IgD-negative memory B cell (primary cell): ENCODE results near the gene TMEM43. TPM values are rescaled to one million over a fixed set of nuclear protein-coding genes. Genes with fewer than 3 reads are reported as not detected.
A peak's percentile ranks its signal among the peaks of the same experiment; 100 is the strongest.

Source experiments
- H3K27ac Mint-ChIP-seq, 3 donors: one replicate each; pipeline ENCODE4 v1.8.0; 2020 to 2022; ENCODE audit warnings: mild to moderate bottlenecking in 3 of 3, mixed read lengths in 3 of 3, moderate library complexity in 1 of 3
- H3K27me3 Mint-ChIP-seq: one replicate; pipeline ENCODE4 v1.8.0; 2021; ENCODE audit warnings: mixed read lengths
- H3K36me3 Mint-ChIP-seq: one replicate; pipeline ENCODE4 v1.8.0; 2020; ENCODE audit warnings: mild to moderate bottlenecking, mixed read lengths
- H3K4me1 Mint-ChIP-seq, 3 donors: one replicate each; pipeline ENCODE4 v1.8.0; 2020 to 2022; ENCODE audit warnings: mixed read lengths in 3 of 3, mild to moderate bottlenecking in 1 of 3
- H3K4me3 Mint-ChIP-seq, 4 donors: one replicate each; pipeline ENCODE4 v1.8.0; 2020 to 2022; ENCODE audit warnings: mild to moderate bottlenecking in 4 of 4, mixed read lengths in 4 of 4, moderate library complexity in 3 of 4
- H3K9me3 Mint-ChIP-seq, 3 donors: one replicate each; pipeline ENCODE4 v1.8.0; 2020 to 2021; ENCODE audit warnings: mixed read lengths in 3 of 3, mild to moderate bottlenecking in 1 of 3
- polyA plus RNA-seq: library from polyadenylated mRNA; unstranded; fragments of 300-500 nt; fragmentation: Illumina TruSeq; gene quantifications from one replicate; pipeline ENCODE4 v1.2.3, GENCODE V29; 2021

Gene TMEM43
- polyA plus RNA-seq, 1 donor from 2014 or later, result 40.0 TPM

- Mint-ChIP-seq H3K4me1 (peaks cover 6 to 30% (median 20%) of the 10 kb centered on the region in 3 donors), H3K27ac (peak overlapping the region in 2 of 3 donors; percentile 27 to 74), H3K9me3 (no peaks in the 10 kb centered on the region), H3K27me3 (no peaks in the 10 kb centered on the region), H3K4me3 (peak overlapping the region in 2 of 4 donors; percentile 81 to 91), H3K36me3 (peaks cover 2% of the 10 kb centered on the region)
These were observed 2.8 kb downstream of the TMEM43 start for GRCh38 chr3:14127516-14128161.

- Mint-ChIP-seq H3K4me3 (peak overlapping the region in 1 of 4 donors; percentile 91), H3K4me1 (peaks cover 6 to 23% (median 17%) of the 10 kb centered on the region in 3 donors), H3K27me3 (no peaks in the 10 kb centered on the region), H3K9me3 (no peaks in the 10 kb centered on the region), H3K36me3 (peaks cover 2% of the 10 kb centered on the region), H3K27ac (no peak overlapping the region)
These were observed 3.9 kb downstream of the TMEM43 start for GRCh38 chr3:14128724-14129123.

DNA sequence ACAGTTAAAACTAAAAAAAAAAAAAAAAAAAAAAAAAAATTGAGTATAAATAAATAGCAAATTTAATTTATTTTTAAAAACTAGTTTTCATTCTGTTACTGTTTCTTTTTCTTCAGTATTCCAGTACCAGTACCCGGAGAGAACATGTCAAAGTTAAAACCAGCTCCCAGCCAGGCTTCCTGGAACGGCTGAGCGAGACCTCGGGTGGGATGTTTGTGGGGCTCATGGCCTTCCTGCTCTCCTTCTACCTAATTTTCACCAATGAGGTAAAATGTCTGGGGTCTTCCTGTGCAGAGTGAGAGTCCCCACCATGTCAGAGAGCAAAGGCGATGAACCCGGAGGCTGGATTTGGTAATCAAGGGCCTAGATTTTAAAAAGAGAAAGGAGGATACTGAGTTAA, 4.4 kb downstream of the TMEM43 start:
- no peak overlapping the region for H3K27ac Mint-ChIP-seq
- H3K27me3 Mint-ChIP-seq, result no peaks in the 10 kb centered on the region
- H3K36me3 Mint-ChIP-seq, result peaks cover 2% of the 10 kb centered on the region
- H3K9me3 Mint-ChIP-seq, result no peaks in the 10 kb centered on the region
- no peak overlapping the region for H3K4me3 Mint-ChIP-seq
- H3K4me1 Mint-ChIP-seq, result peaks cover 6 to 19% (median 13%) of the 10 kb centered on the region in 3 donors

DNA sequence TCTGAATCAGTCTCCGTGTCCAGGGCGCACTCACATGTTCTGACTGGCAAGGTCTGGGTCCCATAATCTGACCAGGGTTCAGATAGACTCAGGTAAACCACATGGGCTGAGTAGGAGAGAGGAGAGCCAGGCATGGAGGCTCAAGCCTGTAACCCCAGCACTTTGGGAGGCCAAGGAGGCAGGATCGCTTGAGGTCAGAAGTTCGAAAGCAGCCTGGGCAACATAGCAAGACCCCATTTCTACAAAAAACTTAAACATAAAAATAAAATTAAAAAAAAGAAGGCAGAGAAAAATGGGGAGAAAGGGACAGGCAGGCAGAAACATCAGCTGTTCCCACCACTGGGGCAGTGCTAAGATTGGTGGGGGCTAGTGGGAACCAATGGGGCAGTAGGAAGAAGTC, 5.4 kb downstream of the TMEM43 start:
- Mint-ChIP-seq H3K4me3 (no peak overlapping the region), H3K36me3 (peaks cover 2% of the 10 kb centered on the region), H3K27me3 (no peaks in the 10 kb centered on the region), H3K27ac (no peak overlapping the region), H3K9me3 (no peaks in the 10 kb centered on the region), H3K4me1 (peaks cover 6 to 19% (median 13%) of the 10 kb centered on the region in 3 donors)

GRCh38 chr3:14130707-14131106, 5.9 kb downstream of the TMEM43 start:
- Mint-ChIP-seq H3K9me3 (no peaks in the 10 kb centered on the region), H3K27me3 (no peaks in the 10 kb centered on the region), H3K36me3 (peaks cover 2% of the 10 kb centered on the region), H3K4me3 (peak overlapping the region in 1 of 4 donors; percentile 43), H3K4me1 (peaks cover 4 to 19% (median 13%) of the 10 kb centered on the region in 3 donors), H3K27ac (no peak overlapping the region)

GRCh38 chr3:14131134-14131533, 6.3 kb downstream of the TMEM43 start:
- peak overlapping the region in 1 of 4 donors; percentile 43 for H3K4me3 Mint-ChIP-seq

GRCh38 chr3:14132120-14132519, 7.3 kb downstream of the TMEM43 start:
- Mint-ChIP-seq H3K4me3 (peak overlapping the region in 1 of 4 donors; percentile 43), H3K27me3 (no peaks in the 10 kb centered on the region), H3K9me3 (no peaks in the 10 kb centered on the region), H3K27ac (no peak overlapping the region), H3K36me3 (peaks cover 2% of the 10 kb centered on the region), H3K4me1 (peaks cover 0 to 7% (median 5%) of the 10 kb centered on the region in 3 donors)

More at GRCh38 chr3:14131134-14131533, 6.3 kb downstream of the TMEM43 start:
- Mint-ChIP-seq H3K4me1 (peaks cover 0 to 14% (median 10%) of the 10 kb centered on the region in 3 donors), H3K36me3 (peaks cover 2% of the 10 kb centered on the region), H3K27ac (no peak overlapping the region), H3K9me3 (no peaks in the 10 kb centered on the region), H3K27me3 (no peaks in the 10 kb centered on the region)

GRCh38 chr3:14132689-14133088, 7.8 kb downstream of the TMEM43 start:
- Mint-ChIP-seq H3K27me3 (no peaks in the 10 kb centered on the region), H3K9me3 (no peaks in the 10 kb centered on the region), H3K4me1 (peaks cover 0 to 5% (median 3%) of the 10 kb centered on the region in 3 donors), H3K4me3 (no peak overlapping the region), H3K27ac (peak overlapping the region in 1 of 3 donors; percentile 35), H3K36me3 (peaks cover 2% of the 10 kb centered on the region)

GRCh38 chr3:14133188-14133800, 8.4 kb downstream of the TMEM43 start:
- no peaks in the 10 kb centered on the region for H3K9me3 Mint-ChIP-seq
- no peaks in the 10 kb centered on the region for H3K27me3 Mint-ChIP-seq
- H3K36me3 Mint-ChIP-seq, result peaks cover 2% of the 10 kb centered on the region
- H3K4me3 Mint-ChIP-seq, result no peak overlapping the region
- peaks cover 0 to 4% (median under 1%) of the 10 kb centered on the region in 3 donors for H3K4me1 Mint-ChIP-seq
- peak overlapping the region in 1 of 3 donors; percentile 35 for H3K27ac Mint-ChIP-seq

- H3K36me3 Mint-ChIP-seq, result peaks cover 4% of the 10 kb centered on the region
- peak overlapping the region in 1 of 3 donors; percentile 35 for H3K27ac Mint-ChIP-seq
- H3K9me3 Mint-ChIP-seq, result no peaks in the 10 kb centered on the region
- no peak overlapping the region for H3K4me3 Mint-ChIP-seq
- H3K4me1 Mint-ChIP-seq, result peaks cover 0 to 3% (median 0%) of the 10 kb centered on the region in 3 donors
- H3K27me3 Mint-ChIP-seq, result no peaks in the 10 kb centered on the region
These were observed 9.0 kb downstream of the TMEM43 start for GRCh38 chr3:14133876-14134275.

- Mint-ChIP-seq H3K4me1 (peaks cover 0 to 3% (median 0%) of the 10 kb centered on the region in 3 donors), H3K4me3 (no peak overlapping the region), H3K9me3 (no peaks in the 10 kb centered on the region), H3K27ac (peak overlapping the region in 1 of 3 donors; percentile 78), H3K36me3 (peaks cover 4% of the 10 kb centered on the region), H3K27me3 (no peaks in the 10 kb centered on the region)
These were observed 9.4 kb downstream of the TMEM43 start for GRCh38 chr3:14134291-14134690.

- Mint-ChIP-seq H3K36me3 (peaks cover 4% of the 10 kb centered on the region), H3K27ac (no peak overlapping the region), H3K9me3 (no peaks in the 10 kb centered on the region), H3K27me3 (no peaks in the 10 kb centered on the region), H3K4me3 (no peak overlapping the region), H3K4me1 (peaks cover 0 to 1% (median 0%) of the 10 kb centered on the region in 3 donors)
These were observed 10.7 kb downstream of the TMEM43 start for GRCh38 chr3:14135581-14135980.

DNA sequence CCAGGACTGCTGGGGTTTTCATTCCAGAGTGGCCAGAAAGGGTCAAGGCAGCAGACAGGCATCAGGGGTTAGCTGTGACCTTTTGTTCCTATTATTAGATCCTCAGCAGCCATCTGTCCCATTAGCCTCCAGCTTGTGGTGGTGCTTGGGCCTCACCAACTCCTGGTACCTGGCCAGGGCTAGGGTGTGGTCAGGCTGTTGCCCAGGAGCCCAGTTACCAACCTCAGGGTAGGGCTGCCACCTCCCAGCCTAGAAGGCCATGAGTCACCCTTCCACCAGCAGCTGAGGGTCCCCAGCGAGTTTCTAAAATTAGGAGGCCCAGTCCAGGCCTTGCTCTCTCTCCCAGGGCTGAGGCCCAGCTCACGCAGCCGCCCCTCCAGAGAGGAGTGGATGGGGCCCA, 12.2 kb downstream of the TMEM43 start:
- Mint-ChIP-seq H3K27ac (peak overlapping the region in 1 of 3 donors; percentile 63), H3K4me3 (no peak overlapping the region), H3K36me3 (peaks cover 8% of the 10 kb centered on the region), H3K9me3 (no peaks in the 10 kb centered on the region), H3K4me1 (peaks cover 0 to 1% (median 0%) of the 10 kb centered on the region in 3 donors), H3K27me3 (no peaks in the 10 kb centered on the region)

- Mint-ChIP-seq H3K27me3 (no peaks in the 10 kb centered on the region), H3K27ac (peak overlapping the region in 2 of 3 donors; percentile 39 to 65)
These were observed 12.6 kb downstream of the TMEM43 start for GRCh38 chr3:14137445-14137844.

DNA sequence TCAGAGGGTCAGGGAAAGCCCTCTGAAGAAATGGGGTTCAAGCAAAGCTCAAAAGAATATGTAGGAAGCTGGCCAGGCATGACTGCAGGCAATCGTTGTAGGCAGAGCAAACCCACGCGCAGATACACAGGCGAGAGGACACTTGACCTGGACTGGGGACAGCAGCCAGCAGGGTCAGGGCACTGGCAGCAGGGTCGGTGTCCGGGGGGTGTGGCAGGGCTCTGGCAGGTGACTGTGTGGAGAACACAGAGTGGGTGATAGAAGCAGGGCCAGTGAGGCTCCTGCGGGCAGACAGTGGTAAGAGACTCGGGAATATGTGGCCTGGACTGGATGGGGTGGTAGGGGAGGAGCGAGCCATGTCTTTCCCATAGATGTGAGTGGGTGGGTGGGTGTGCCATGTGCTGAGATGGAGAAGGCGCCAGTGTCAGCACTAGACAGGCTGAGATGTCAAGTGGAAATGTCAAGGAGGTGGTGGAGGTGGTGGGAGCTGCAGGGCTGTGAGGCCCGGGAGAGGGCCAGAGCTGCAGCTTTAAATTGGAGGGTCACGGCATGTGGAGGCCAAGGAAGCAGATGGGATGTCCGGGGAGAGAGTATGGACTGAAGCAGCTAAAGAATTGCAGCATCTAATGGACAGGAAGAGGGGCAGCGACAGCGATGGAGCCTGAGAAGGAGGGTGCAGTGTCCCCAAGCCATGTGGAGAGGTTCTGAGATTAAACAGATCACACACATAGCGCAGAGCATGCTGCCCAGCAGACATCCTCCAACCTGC, 13.4 kb downstream of the TMEM43 start:
- no peak overlapping the region for H3K4me3 Mint-ChIP-seq
- peaks cover 0 to 1% (median 0%) of the 10 kb centered on the region in 3 donors for H3K4me1 Mint-ChIP-seq
- no peaks in the 10 kb centered on the region for H3K9me3 Mint-ChIP-seq
- peak overlapping the region; percentile 65 to 82 (median 76) for H3K27ac Mint-ChIP-seq
- peaks cover 8% of the 10 kb centered on the region for H3K36me3 Mint-ChIP-seq
- no peaks in the 10 kb centered on the region for H3K27me3 Mint-ChIP-seq

More at GRCh38 chr3:14137445-14137844, 12.6 kb downstream of the TMEM43 start:
- Mint-ChIP-seq H3K36me3 (peaks cover 8% of the 10 kb centered on the region), H3K4me3 (no peak overlapping the region), H3K9me3 (no peaks in the 10 kb centered on the region), H3K4me1 (peaks cover 0 to 1% (median 0%) of the 10 kb centered on the region in 3 donors)
